ENCODE data around the gene ABLIM2. TPM values are rescaled to one million over a fixed set of nuclear protein-coding genes. Genes with fewer than 3 reads are reported as not detected.

ABLIM2 gene
- total RNA-seq, 5 donors from 2014 or later (not counting 1 experiment from before 2014, with no cell fraction given), result 2.6 to 7.0 (median 5.5) TPM

DNA sequence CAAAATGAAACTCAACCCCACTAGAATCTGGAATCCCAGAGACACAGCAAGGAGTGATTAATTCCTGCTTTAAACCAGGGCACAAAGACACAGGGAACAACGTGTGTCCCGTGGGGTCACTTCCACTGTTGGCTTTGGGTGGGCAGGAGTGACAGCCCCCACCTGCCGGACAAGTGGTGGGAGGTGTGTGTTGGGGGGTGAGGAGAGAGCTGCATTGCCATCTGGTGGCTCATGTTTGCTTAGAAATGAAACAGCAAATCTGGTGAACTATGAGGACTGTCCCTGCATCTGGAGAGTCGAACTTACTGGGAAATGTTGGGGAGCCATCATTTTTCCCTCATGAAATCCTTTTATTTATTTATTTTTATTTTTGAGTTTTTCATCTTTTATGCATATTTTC, 143.1 kb downstream of the ABLIM2 start:
- 20% methylated on average over 3 of the region's 4 CpGs for WGBS (ENCODE audit: insufficient coverage)
- POLR2A ChIA-PET, result no interaction called here
- DNase-seq, result no peak
- CTCF ChIA-PET, result no interaction called here
- ATAC-seq (replicated peaks in 1 of 4), result no peak
- Histone ChIP-seq H3K27me3 (replicated peaks in 1 of 2; ENCODE audit: control insufficient read depth in 2 of 2, extremely low read depth in 1 of 2, insufficient read depth in 2 of 2, low read length in 1 of 2) (peaks cover 0 to 13% of the 10 kb centered on the region in 2 experiments), H3K4me1 (ENCODE audit: control insufficient read depth in 1 of 2, extremely low read depth in 1 of 2, insufficient read depth in 2 of 2, low read length in 2 of 2) (no peaks in the 10 kb centered on the region), H3K36me3 (ENCODE audit: control insufficient read depth in 2 of 2, extremely low read depth in 1 of 2, insufficient read depth in 1 of 2, low read length in 1 of 2) (no peaks in the 10 kb centered on the region), H3K4me3 (ENCODE audit: control insufficient read depth in 1 of 2, extremely low read depth in 1 of 2, low read length in 1 of 2) (no peak overlapping the region), H3K27ac (ENCODE audit: low read length) (no peak overlapping the region), H3K9me3 (no peaks in the 10 kb centered on the region)
- no peaks in the 10 kb centered on the region for H3K9me3 Mint-ChIP-seq
- peaks cover 0 to 4% of the 10 kb centered on the region in 2 donors for H3K27me3 Mint-ChIP-seq
- no peaks in the 10 kb centered on the region for H3K4me1 Mint-ChIP-seq
- no peak overlapping the region for H3K4me3 Mint-ChIP-seq
- no peak overlapping the region for H3K27ac Mint-ChIP-seq
- H3K36me3 Mint-ChIP-seq, result no peaks in the 10 kb centered on the region

DNA sequence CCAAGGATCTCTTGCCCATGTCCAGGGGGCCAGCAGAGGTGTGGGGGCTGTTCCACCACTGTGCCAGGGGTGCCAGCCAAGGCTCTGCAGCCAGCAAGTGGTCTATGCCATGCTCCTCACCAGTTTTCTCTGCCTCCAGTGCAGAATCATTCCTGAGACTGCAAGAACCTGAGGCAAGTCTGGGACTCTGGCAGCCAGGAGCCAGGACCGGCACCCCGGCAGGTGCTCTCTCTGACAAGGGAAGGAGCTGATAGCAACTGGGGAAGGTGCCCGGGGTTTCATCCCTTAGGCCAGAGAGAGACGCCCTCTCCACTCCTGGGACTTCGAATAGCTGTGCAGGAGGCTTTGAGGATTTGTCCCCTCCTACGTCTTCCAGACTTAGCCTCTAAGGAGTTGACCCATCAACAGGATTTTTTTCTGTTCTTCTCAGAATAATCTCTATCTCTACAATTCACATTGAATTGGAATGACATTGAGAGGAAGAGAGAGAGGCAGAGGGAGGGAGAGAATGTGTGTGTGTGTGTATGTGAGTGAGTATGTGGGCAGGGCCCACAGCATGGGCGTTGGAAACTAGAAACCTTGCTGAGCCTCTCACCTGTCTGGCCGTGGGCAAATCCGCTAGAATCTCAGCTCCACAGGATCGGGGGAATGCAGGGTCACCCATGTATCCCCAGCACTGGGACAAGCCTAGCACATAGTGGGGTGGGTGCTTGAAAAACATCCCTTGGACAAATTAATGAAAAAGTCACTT, 144.5 kb downstream of the ABLIM2 start:
- H3K27ac Mint-ChIP-seq, result no peak overlapping the region

DNA sequence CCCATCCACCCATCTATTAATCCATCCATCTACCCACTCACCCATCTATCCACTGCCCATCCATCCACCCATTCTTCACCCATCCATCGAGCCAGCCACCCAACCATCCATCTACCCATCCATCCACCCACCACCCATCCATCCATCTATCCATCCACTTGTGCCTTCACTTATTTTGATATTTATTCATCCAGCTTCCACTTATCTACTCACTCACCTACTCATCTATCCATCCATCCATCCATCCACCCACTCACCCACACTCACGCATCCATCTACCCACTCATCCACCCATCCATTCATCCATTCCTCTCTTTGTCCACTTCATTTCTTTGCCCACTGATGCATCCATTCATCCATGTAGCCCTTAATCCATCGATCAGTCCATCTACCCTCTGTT, 146.1 kb downstream of the ABLIM2 start:
- CTCF ChIA-PET, result no interaction called here
- no peak for DNase-seq
- 86% methylated on average over 2 of the region's 3 CpGs for WGBS (ENCODE audit: insufficient coverage)

More for the DNA sequence above, 144.5 kb downstream of the ABLIM2 start:
- Mint-ChIP-seq H3K9me3 (no peaks in the 10 kb centered on the region), H3K4me1 (no peaks in the 10 kb centered on the region), H3K36me3 (no peaks in the 10 kb centered on the region), H3K27me3 (peaks cover 0 to under 1% of the 10 kb centered on the region in 2 donors), H3K4me3 (no peak overlapping the region)
- no peak overlapping the region for H3K27ac ChIP-seq (ENCODE audit: low read length)
- POLR2A ChIA-PET, result no interaction called here
- WGBS (ENCODE audit: insufficient coverage), result 61% methylated on average over 3 of the region's 10 CpGs
- CTCF ChIA-PET, result no interaction called here
- ATAC-seq (replicated peaks in 1 of 4) (no peak), DNase-seq (no peak)
- H3K36me3 ChIP-seq (ENCODE audit: control insufficient read depth in 2 of 2, extremely low read depth in 1 of 2, insufficient read depth in 1 of 2, low read length in 1 of 2), result no peaks in the 10 kb centered on the region
- no peaks in the 10 kb centered on the region for H3K4me1 ChIP-seq (ENCODE audit: control insufficient read depth in 1 of 2, extremely low read depth in 1 of 2, insufficient read depth in 2 of 2, low read length in 2 of 2)
- no peak overlapping the region for H3K4me3 ChIP-seq (ENCODE audit: control insufficient read depth in 1 of 2, extremely low read depth in 1 of 2, low read length in 1 of 2)
- no peaks in the 10 kb centered on the region for H3K9me3 ChIP-seq
- H3K27me3 ChIP-seq (replicated peaks in 1 of 2; ENCODE audit: control insufficient read depth in 2 of 2, extremely low read depth in 1 of 2, insufficient read depth in 2 of 2, low read length in 1 of 2), result peaks cover 0 to 9% of the 10 kb centered on the region in 2 experiments

DNA sequence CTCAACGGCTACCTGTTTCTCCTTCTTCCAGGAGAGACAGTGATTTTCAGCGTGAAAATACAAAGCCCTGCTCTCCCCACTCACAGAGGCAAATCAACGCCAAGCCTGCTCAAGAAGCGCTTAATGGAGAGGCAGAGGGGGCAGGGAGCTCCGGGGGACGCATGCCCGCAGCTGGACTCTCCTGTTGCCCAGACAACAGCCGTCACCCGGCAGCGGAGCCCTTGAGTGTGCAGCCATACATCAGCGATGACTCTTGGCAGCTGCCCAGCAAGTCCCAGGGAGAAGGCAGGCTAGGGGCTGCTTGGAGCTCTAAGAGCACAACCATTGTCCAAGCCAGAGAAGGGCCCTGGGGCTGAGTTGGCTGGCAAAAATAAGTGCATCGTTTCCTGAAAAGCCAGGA, 148.0 kb downstream of the ABLIM2 start:
- Mint-ChIP-seq H3K27ac (no peak overlapping the region), H3K4me1 (no peaks in the 10 kb centered on the region), H3K36me3 (peaks cover 6% of the 10 kb centered on the region), H3K27me3 (no peaks in the 10 kb centered on the region), H3K9me3 (no peaks in the 10 kb centered on the region), H3K4me3 (no peak overlapping the region)
- ChIA-PET POLR2A (no interaction called here), CTCF (no interaction called here)
- H3K27me3 ChIP-seq (replicated peaks in 1 of 2; ENCODE audit: control insufficient read depth in 2 of 2, extremely low read depth in 1 of 2, insufficient read depth in 2 of 2, low read length in 1 of 2), result peaks cover 0 to 6% of the 10 kb centered on the region in 2 experiments
- H3K4me3 ChIP-seq (ENCODE audit: control insufficient read depth in 1 of 2, extremely low read depth in 1 of 2, low read length in 1 of 2), result no peak overlapping the region
- ATAC-seq (replicated peaks in 1 of 4) (no peak), DNase-seq (no peak)
- no peaks in the 10 kb centered on the region for H3K4me1 ChIP-seq (ENCODE audit: control insufficient read depth in 1 of 2, extremely low read depth in 1 of 2, insufficient read depth in 2 of 2, low read length in 2 of 2)
- no peaks in the 10 kb centered on the region for H3K9me3 ChIP-seq
- no peak overlapping the region for H3K27ac ChIP-seq (ENCODE audit: low read length)
- 46% methylated on average over 12 of the region's 12 CpGs for WGBS (ENCODE audit: insufficient coverage)
- H3K36me3 ChIP-seq (ENCODE audit: control insufficient read depth in 2 of 2, extremely low read depth in 1 of 2, insufficient read depth in 1 of 2, low read length in 1 of 2), result no peaks in the 10 kb centered on the region

More for the DNA sequence above, 146.1 kb downstream of the ABLIM2 start:
- H3K27ac Mint-ChIP-seq, result no peak overlapping the region
- POLR2A ChIA-PET, result no interaction called here
- Histone ChIP-seq H3K27me3 (replicated peaks in 1 of 2; ENCODE audit: control insufficient read depth in 2 of 2, extremely low read depth in 1 of 2, insufficient read depth in 2 of 2, low read length in 1 of 2) (peaks cover 0 to 4% of the 10 kb centered on the region in 2 experiments), H3K27ac (ENCODE audit: low read length) (no peak overlapping the region), H3K4me3 (ENCODE audit: control insufficient read depth in 1 of 2, extremely low read depth in 1 of 2, low read length in 1 of 2) (no peak overlapping the region), H3K36me3 (ENCODE audit: control insufficient read depth in 2 of 2, extremely low read depth in 1 of 2, insufficient read depth in 1 of 2, low read length in 1 of 2) (no peaks in the 10 kb centered on the region), H3K9me3 (no peaks in the 10 kb centered on the region), H3K4me1 (ENCODE audit: control insufficient read depth in 1 of 2, extremely low read depth in 1 of 2, insufficient read depth in 2 of 2, low read length in 2 of 2) (no peaks in the 10 kb centered on the region)
- H3K36me3 Mint-ChIP-seq, result no peaks in the 10 kb centered on the region
- no peaks in the 10 kb centered on the region for H3K9me3 Mint-ChIP-seq
- no peak overlapping the region for H3K4me3 Mint-ChIP-seq
- no peaks in the 10 kb centered on the region for H3K4me1 Mint-ChIP-seq
- H3K27me3 Mint-ChIP-seq, result no peaks in the 10 kb centered on the region
- no peak for ATAC-seq (replicated peaks in 1 of 4)

DNA sequence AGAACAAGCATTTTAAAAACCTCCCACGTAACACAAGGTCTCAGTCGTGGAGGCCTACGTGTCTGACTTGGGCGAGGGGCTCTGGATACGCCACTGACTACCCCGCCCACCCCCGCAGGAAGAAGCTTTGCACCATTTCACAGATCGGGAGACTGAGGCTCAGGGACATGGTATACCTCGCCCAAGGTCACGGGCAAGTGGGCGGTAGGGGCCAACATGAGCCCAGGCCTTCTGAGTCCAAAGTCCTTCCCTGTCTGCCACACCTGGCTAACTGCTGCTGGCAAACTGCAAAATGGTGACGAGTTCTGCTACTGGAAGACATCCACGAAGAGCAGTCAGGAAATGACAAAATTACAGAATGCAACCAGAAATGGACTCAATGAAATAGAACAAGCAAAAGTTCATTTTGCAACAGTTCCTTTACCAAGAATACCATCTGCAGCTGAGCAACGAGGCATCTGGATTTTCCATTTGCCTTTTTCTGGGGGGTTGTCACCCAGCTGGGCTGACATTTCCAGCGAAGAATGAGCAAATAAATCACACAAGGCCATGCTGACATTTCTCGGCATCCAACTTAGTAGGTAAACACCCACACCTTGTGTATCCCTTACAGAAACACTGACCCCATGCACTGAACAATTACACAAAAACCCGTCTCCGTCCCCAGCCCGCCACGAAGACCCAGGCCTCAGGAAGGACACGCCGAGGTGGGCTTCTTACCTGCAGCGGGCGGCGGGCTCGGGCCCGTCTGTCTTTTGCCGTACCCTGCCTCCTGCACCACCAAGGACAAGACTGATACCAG, 148.7 kb downstream of the ABLIM2 start:
- peaks cover 0 to 6% of the 10 kb centered on the region in 2 experiments for H3K27me3 ChIP-seq (replicated peaks in 1 of 2; ENCODE audit: control insufficient read depth in 2 of 2, extremely low read depth in 1 of 2, insufficient read depth in 2 of 2, low read length in 1 of 2)
- Mint-ChIP-seq H3K4me3 (no peak overlapping the region), H3K9me3 (no peaks in the 10 kb centered on the region), H3K27ac (no peak overlapping the region), H3K27me3 (no peaks in the 10 kb centered on the region), H3K4me1 (no peaks in the 10 kb centered on the region), H3K36me3 (peaks cover 13% of the 10 kb centered on the region)
- H3K27ac ChIP-seq (ENCODE audit: low read length), result no peak overlapping the region
- H3K4me3 ChIP-seq (ENCODE audit: control insufficient read depth in 1 of 2, extremely low read depth in 1 of 2, low read length in 1 of 2), result no peak overlapping the region
- ChIA-PET CTCF (no interaction called here), POLR2A (no interaction called here)
- no peaks in the 10 kb centered on the region for H3K9me3 ChIP-seq
- no peaks in the 10 kb centered on the region for H3K36me3 ChIP-seq (ENCODE audit: control insufficient read depth in 2 of 2, extremely low read depth in 1 of 2, insufficient read depth in 1 of 2, low read length in 1 of 2)
- DNase-seq (no peak), ATAC-seq (replicated peaks in 1 of 4) (no peak)
- no peaks in the 10 kb centered on the region for H3K4me1 ChIP-seq (ENCODE audit: control insufficient read depth in 1 of 2, extremely low read depth in 1 of 2, insufficient read depth in 2 of 2, low read length in 2 of 2)
- WGBS (ENCODE audit: insufficient coverage), result 92% methylated on average over 27 of the region's 28 CpGs

DNA sequence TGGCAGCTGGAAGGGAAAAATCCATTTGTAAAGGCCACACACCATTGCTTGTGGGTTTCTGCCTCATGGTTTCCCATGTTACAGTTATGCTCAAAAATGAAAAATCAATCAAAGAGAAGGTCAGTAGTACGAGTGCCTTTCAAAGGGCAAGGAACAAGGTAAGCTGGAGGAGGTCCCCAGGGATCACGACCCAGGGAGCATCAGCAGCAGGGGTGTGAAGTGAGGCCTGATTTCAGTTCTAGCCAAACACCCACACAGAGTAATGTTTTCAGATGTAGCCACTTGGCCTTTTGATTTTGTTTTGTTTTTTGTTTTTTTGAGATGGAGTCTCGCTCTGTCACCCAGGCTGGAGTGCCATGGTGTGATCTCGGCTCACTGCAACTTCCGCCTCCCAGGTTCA, 149.5 kb downstream of the ABLIM2 start:
- H3K27me3 Mint-ChIP-seq, result no peaks in the 10 kb centered on the region
- DNase-seq (no peak), ATAC-seq (replicated peaks in 1 of 4) (no peak)
- H3K27ac ChIP-seq (ENCODE audit: low read length), result no peak overlapping the region
- H3K4me3 Mint-ChIP-seq, result no peak overlapping the region
- H3K4me3 ChIP-seq (ENCODE audit: control insufficient read depth in 1 of 2, extremely low read depth in 1 of 2, low read length in 1 of 2), result no peak overlapping the region
- H3K36me3 ChIP-seq (ENCODE audit: control insufficient read depth in 2 of 2, extremely low read depth in 1 of 2, insufficient read depth in 1 of 2, low read length in 1 of 2), result no peaks in the 10 kb centered on the region
- H3K9me3 Mint-ChIP-seq, result no peaks in the 10 kb centered on the region
- H3K9me3 ChIP-seq, result no peaks in the 10 kb centered on the region
- H3K36me3 Mint-ChIP-seq, result peaks cover 18% of the 10 kb centered on the region
- POLR2A ChIA-PET, result no interaction called here
- CTCF ChIA-PET, result no interaction called here
- H3K27me3 ChIP-seq (replicated peaks in 1 of 2; ENCODE audit: control insufficient read depth in 2 of 2, extremely low read depth in 1 of 2, insufficient read depth in 2 of 2, low read length in 1 of 2), result peaks cover 0 to 9% of the 10 kb centered on the region in 2 experiments
- H3K4me1 Mint-ChIP-seq, result no peaks in the 10 kb centered on the region
- 95% methylated on average over 4 of the region's 5 CpGs for WGBS (ENCODE audit: insufficient coverage)
- H3K27ac Mint-ChIP-seq, result no peak overlapping the region
- H3K4me1 ChIP-seq (ENCODE audit: control insufficient read depth in 1 of 2, extremely low read depth in 1 of 2, insufficient read depth in 2 of 2, low read length in 2 of 2), result no peaks in the 10 kb centered on the region
